Mesenchymal stem cell (in vitro differentiated cells and primary cell): ENCODE results near the gene RBMS1.

Experiments used
- DNase-seq: peaks from one replicate; pipeline ENCODE4 v3.0.0-alpha.2; 2013
- H2AFZ ChIP-seq: one replicate; pipeline ENCODE4 v1.6.1; 2013; ENCODE audit warnings: low read depth, mild to moderate bottlenecking, control low read depth, inconsistent platforms, low read length, moderate library complexity
- H2AK5ac ChIP-seq: 2 replicates; pipeline ENCODE4 v1.6.1; 2013; ENCODE audit warnings: low read length, moderate library complexity, mild to moderate bottlenecking, inconsistent platforms; ENCODE audit not compliant: severe bottlenecking
- H2BK120ac ChIP-seq: one replicate; pipeline ENCODE4 v1.6.1; 2013; ENCODE audit warnings: low read depth, mild to moderate bottlenecking, inconsistent platforms, low read length, moderate library complexity
- H2BK12ac ChIP-seq, 2 experiments: one replicate each; pipeline ENCODE4 v1.6.1; 2013; ENCODE audit warnings: inconsistent platforms in 2 of 2, low read length in 2 of 2, mild to moderate bottlenecking in 2 of 2, moderate library complexity in 2 of 2, control low read depth in 1 of 2
- H2BK15ac ChIP-seq: one replicate; pipeline ENCODE4 v1.6.1; 2013; ENCODE audit warnings: mild to moderate bottlenecking, low read depth, inconsistent platforms; ENCODE audit not compliant: poor library complexity, severe bottlenecking
- H2BK5ac ChIP-seq: 2 replicates; pipeline ENCODE4 v1.6.1; 2013; ENCODE audit warnings: low read depth, mild to moderate bottlenecking, low read length, control low read depth, inconsistent platforms; ENCODE audit not compliant: poor library complexity, severe bottlenecking
- H3K14ac ChIP-seq, 2 experiments: one replicate each; pipeline ENCODE4 v1.6.1; 2013; ENCODE audit warnings: inconsistent platforms in 2 of 2, low read length in 2 of 2, control low read depth in 1 of 2, mild to moderate bottlenecking in 1 of 2, moderate library complexity in 1 of 2
- H3K18ac ChIP-seq, 2 experiments: one replicate each; pipeline ENCODE4 v1.6.1; 2013; ENCODE audit warnings: inconsistent platforms in 2 of 2, low read length in 2 of 2, control low read depth in 1 of 2, low read depth in 1 of 2, mild to moderate bottlenecking in 1 of 2
- H3K23ac ChIP-seq, 2 experiments: one replicate each; pipeline ENCODE4 v1.6.1; 2013; ENCODE audit warnings: inconsistent platforms in 2 of 2, low read length in 2 of 2, mild to moderate bottlenecking in 2 of 2, moderate library complexity in 2 of 2, control low read depth in 1 of 2
- H3K27ac ChIP-seq: 2 replicates; pipeline ENCODE4 v1.5.1; 2013; ENCODE audit warnings: mild to moderate bottlenecking, moderate library complexity, low read length, control low read depth, inconsistent platforms; ENCODE audit not compliant: poor library complexity, severe bottlenecking
- H3K27me3 ChIP-seq, 2 experiments: 2 replicates each; pipeline versions ENCODE4 v1.6.1 to v1.7.0; 2013; ENCODE audit warnings: low read length in 2 of 2, mild to moderate bottlenecking in 2 of 2, moderate library complexity in 2 of 2, control low read depth in 1 of 2, inconsistent platforms in 1 of 2; ENCODE audit not compliant: control insufficient read depth in 1 of 2, insufficient read depth in 1 of 2
- H3K36me3 ChIP-seq, 2 experiments: 2 replicates each; pipeline versions ENCODE4 v1.6.1 to v1.7.0; 2013; ENCODE audit warnings: low read length in 2 of 2, control low read depth in 1 of 2, inconsistent platforms in 1 of 2, low read depth in 1 of 2, mild to moderate bottlenecking in 1 of 2; ENCODE audit not compliant: insufficient read depth in 2 of 2, control insufficient read depth in 1 of 2
- H3K4ac ChIP-seq, 2 experiments: one replicate each; pipeline ENCODE4 v1.6.1; 2013; ENCODE audit warnings: inconsistent platforms in 2 of 2, low read length in 2 of 2, mild to moderate bottlenecking in 2 of 2, moderate library complexity in 2 of 2, control low read depth in 1 of 2, low read depth in 1 of 2
- H3K4me1 ChIP-seq: 2 replicates; pipeline ENCODE4 v1.6.1; 2013; ENCODE audit warnings: low read depth, low read length, control low read depth; ENCODE audit not compliant: control insufficient read depth, insufficient read depth
- H3K4me2 ChIP-seq: 2 replicates; pipeline ENCODE4 v1.6.1; 2013; ENCODE audit warnings: low read length, mild to moderate bottlenecking, inconsistent platforms; ENCODE audit not compliant: poor library complexity, severe bottlenecking
- H3K4me3 ChIP-seq, 2 experiments: 2 replicates each; pipeline versions ENCODE4 v1.5.1 to v1.7.0; 2013; ENCODE audit warnings: low read length in 2 of 2, mild to moderate bottlenecking in 2 of 2, control low read depth in 1 of 2, low read depth in 1 of 2; ENCODE audit not compliant: insufficient read depth in 1 of 2
- H3K79me1 ChIP-seq: replicated peaks from 2 replicates; pipeline ENCODE4 v1.6.1; 2013; ENCODE audit warnings: mild to moderate bottlenecking, control low read depth, low read length, inconsistent platforms; ENCODE audit not compliant: poor library complexity, severe bottlenecking
- H3K9ac ChIP-seq: 2 replicates; pipeline ENCODE4 v1.7.0; 2013; ENCODE audit warnings: mild to moderate bottlenecking, low read length, moderate library complexity
- H3K9me3 ChIP-seq: 2 replicates; pipeline ENCODE4 v1.7.0; 2013; ENCODE audit warnings: mild to moderate bottlenecking, low read length; ENCODE audit not compliant: control insufficient read depth
- H4K8ac ChIP-seq: one replicate; pipeline ENCODE4 v1.6.1; 2013; ENCODE audit warnings: inconsistent platforms, mild to moderate bottlenecking, low read length, moderate library complexity
- H4K91ac ChIP-seq: one replicate; pipeline ENCODE4 v1.6.1; 2013; ENCODE audit warnings: mild to moderate bottlenecking, low read length, inconsistent platforms
- WGBS: methylation state at CpG from one replicate; pipeline ENCODE4 v1.1.7; 2013; ENCODE audit warnings: mixed read lengths; 5-methylcytosine and 5-hydroxymethylcytosine counted together

RBMS1 gene

DNA sequence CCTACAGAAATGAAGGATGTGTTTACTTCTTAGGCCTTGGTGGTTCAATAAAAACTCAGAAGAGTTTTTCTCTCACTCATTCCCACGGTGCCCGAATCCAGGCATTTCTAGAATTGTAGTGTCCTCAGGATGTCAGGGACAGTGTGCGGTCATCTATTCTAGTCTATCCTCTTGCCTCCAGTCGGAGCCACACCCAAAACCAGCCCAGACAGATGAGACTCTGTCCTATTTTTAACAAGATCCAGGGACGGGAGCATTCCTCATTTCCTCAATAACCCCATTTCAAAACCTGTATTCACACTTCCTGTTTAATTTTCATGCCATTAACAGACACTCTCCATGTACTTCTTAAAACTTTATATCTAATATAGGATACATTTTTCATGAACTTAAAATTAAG lies 11.6 kb upstream of the RBMS1 start:
- Histone ChIP-seq H3K14ac (no peak overlapping the region), H3K36me3 (no peaks in the 10 kb centered on the region), H3K4me1 (no peaks in the 10 kb centered on the region), H4K91ac (no peak overlapping the region), H3K4me2 (no peak overlapping the region), H2AFZ (no peak overlapping the region), H3K9ac (no peak overlapping the region), H3K4me3 (no peak overlapping the region), H3K9me3 (no peaks in the 10 kb centered on the region), H3K4ac (no peak overlapping the region), H2BK15ac (no peak overlapping the region), H2BK120ac (no peak overlapping the region), H2AK5ac (no peak overlapping the region), H3K18ac (no peak overlapping the region), H2BK5ac (no peak overlapping the region), H3K79me1 (no peaks in the 10 kb centered on the region), H2BK12ac (peak overlapping the region in 1 of 2 experiments; percentile 54), H3K27me3 (no peaks in the 10 kb centered on the region), H3K23ac (no peak overlapping the region), H4K8ac (peak overlapping the region; percentile 41), H3K27ac (no peak overlapping the region)
- DNase-seq, result no peak
- WGBS, result 38% methylated on average over 5 of the region's 5 CpGs

DNA sequence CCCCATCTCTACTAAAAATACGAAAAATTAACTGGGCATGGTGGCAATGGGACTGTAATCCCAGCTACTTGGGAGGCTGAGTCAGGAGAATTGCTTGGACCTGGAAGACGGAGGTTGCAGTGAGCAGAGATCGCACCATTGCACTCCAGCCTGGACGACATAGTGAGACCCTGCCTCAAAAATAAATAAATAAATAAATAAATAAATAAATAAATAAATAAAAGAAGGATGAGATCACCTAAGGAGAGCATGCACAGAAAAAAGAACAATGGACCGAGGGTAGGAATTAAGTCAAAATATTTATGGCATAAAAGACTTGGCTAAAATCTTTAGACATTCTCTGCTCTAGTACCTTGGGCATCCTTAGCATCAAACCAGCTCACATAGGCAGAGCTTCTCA lies 8.9 kb upstream of the RBMS1 start:
- Histone ChIP-seq H3K27me3 (no peaks in the 10 kb centered on the region), H4K91ac (no peak overlapping the region), H2BK120ac (no peak overlapping the region), H2BK12ac (no peak overlapping the region), H2BK15ac (no peak overlapping the region), H2AK5ac (no peak overlapping the region), H3K79me1 (no peaks in the 10 kb centered on the region), H3K14ac (no peak overlapping the region), H3K4ac (no peak overlapping the region), H3K27ac (no peak overlapping the region), H2AFZ (no peak overlapping the region), H3K4me3 (no peak overlapping the region), H3K4me2 (no peak overlapping the region), H3K18ac (no peak overlapping the region), H2BK5ac (no peak overlapping the region), H4K8ac (no peak overlapping the region), H3K9me3 (no peaks in the 10 kb centered on the region), H3K36me3 (no peaks in the 10 kb centered on the region), H3K9ac (no peak overlapping the region), H3K23ac (no peak overlapping the region), H3K4me1 (no peaks in the 10 kb centered on the region)
- no peak for DNase-seq
- 100% methylated on average over 1 of the region's 5 CpGs for WGBS

DNA sequence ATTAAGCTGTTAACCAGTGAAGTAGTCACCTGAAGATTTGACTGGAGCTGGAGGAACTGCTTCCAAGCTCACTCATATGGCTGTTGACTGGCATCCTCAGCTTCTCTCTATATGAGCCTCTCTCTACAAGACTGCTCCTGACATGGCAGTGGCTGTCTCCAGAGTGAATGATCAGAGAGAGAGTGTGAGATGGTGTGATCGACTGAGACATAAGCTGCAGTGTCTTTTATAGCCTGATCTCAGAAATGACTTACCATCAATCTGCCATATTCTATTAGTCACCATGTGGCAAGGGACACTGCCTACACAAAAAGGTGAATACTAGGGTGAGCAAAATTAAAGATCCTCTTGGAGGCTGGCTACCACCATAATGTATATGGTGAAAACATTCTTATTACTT lies 7.8 kb upstream of the RBMS1 start:
- Histone ChIP-seq H3K9me3 (no peaks in the 10 kb centered on the region), H3K27ac (no peak overlapping the region), H3K4me1 (no peaks in the 10 kb centered on the region), H2BK12ac (no peak overlapping the region), H3K23ac (no peak overlapping the region), H2AFZ (no peak overlapping the region), H3K14ac (no peak overlapping the region), H2BK5ac (no peak overlapping the region), H3K4me2 (no peak overlapping the region), H3K9ac (no peak overlapping the region), H4K91ac (no peak overlapping the region), H3K4ac (no peak overlapping the region), H3K79me1 (no peaks in the 10 kb centered on the region), H2BK120ac (no peak overlapping the region), H2AK5ac (no peak overlapping the region), H3K36me3 (no peaks in the 10 kb centered on the region), H3K4me3 (no peak overlapping the region), H3K18ac (no peak overlapping the region), H2BK15ac (no peak overlapping the region), H3K27me3 (no peaks in the 10 kb centered on the region), H4K8ac (no peak overlapping the region)
- no peak for DNase-seq
- no CpG with 5 or more reads among the region's 1 CpG for WGBS

DNA sequence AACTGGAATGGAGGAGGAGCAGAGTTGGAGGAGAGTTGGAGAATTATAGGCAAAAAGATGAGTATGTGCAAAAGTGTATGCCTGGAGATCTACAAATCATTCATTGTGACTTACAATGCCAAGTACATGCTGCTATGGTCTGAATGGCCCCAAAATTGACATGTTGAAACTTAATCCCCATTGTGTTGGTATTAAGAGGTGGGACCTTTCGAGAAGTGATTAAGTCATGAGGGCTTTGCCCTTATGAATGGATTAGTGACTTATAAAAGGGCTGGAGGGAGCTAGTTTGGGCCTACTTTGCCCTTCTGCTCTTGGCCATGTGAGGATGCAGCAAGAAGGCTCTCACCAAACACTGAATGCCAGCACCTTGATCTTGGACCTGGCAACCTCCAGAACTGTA lies 6.3 kb upstream of the RBMS1 start:
- Histone ChIP-seq H2BK5ac (no peak overlapping the region), H2AK5ac (no peak overlapping the region), H2BK120ac (no peak overlapping the region), H3K18ac (no peak overlapping the region), H3K9ac (no peak overlapping the region), H3K27ac (no peak overlapping the region), H3K79me1 (no peaks in the 10 kb centered on the region), H3K4me1 (no peaks in the 10 kb centered on the region), H2AFZ (no peak overlapping the region), H3K14ac (no peak overlapping the region), H3K4me3 (no peak overlapping the region), H3K4ac (no peak overlapping the region), H3K4me2 (no peak overlapping the region), H2BK15ac (no peak overlapping the region), H4K91ac (no peak overlapping the region), H4K8ac (no peak overlapping the region), H3K23ac (no peak overlapping the region), H3K9me3 (no peaks in the 10 kb centered on the region), H2BK12ac (no peak overlapping the region), H3K27me3 (no peaks in the 10 kb centered on the region), H3K36me3 (no peaks in the 10 kb centered on the region)
- 92% methylated on average over 1 of the region's 1 CpG for WGBS
- DNase-seq, result no peak
